GM12865 (cell line): Measurements from ENCODE around the gene CTNNB1.

ENCODE experiments used
- DNase-seq: peaks from one replicate; pipeline ENCODE4 v3.0.0; 2010; ENCODE audit warnings: low read depth
- H3K4me3 ChIP-seq: 2 replicates; pipeline ENCODE4 v1.5.1; 2011; ENCODE audit warnings: mild to moderate bottlenecking, low read depth, low read length, control low read depth
- CTCF ChIP-seq: IDR thresholded peaks from 2 replicates; pipeline ENCODE4 v1.5.1; 2011; ENCODE audit warnings: low read length, control low read depth, low read depth, inconsistent platforms; ENCODE audit not compliant: insufficient read depth; ENCODE audit errors: missing control alignments

The CTNNB1 gene

GRCh38 chr3:41223691-41224090, 24.4 kb downstream of the CTNNB1 start:
- DNase-seq = no peak
- no peak overlapping the region for H3K4me3 ChIP-seq
- TF ChIP-seq CTCF = no peak

- TF ChIP-seq CTCF = no peak
- DNase-seq = no peak
- no peak overlapping the region for H3K4me3 ChIP-seq
These were observed 25.0 kb downstream of the CTNNB1 start for GRCh38 chr3:41224120-41224806.

GRCh38 chr3:41234823-41235721, 35.8 kb downstream of the CTNNB1 start:
- H3K4me3 ChIP-seq = no peak overlapping the region
- DNase-seq = no peak
- no peak for TF ChIP-seq CTCF

GRCh38 chr3:41236228-41236627, 36.9 kb downstream of the CTNNB1 start:
- TF ChIP-seq CTCF = no peak
- no peak for DNase-seq
- no peak overlapping the region for H3K4me3 ChIP-seq

- no peak for TF ChIP-seq CTCF
These were observed 38.6 kb downstream of the CTNNB1 start for GRCh38 chr3:41237907-41238306.

GRCh38 chr3:41239587-41239986, 40.3 kb downstream of the CTNNB1 start:
- TF ChIP-seq CTCF = no peak
- no peak for DNase-seq
- no peak overlapping the region for H3K4me3 ChIP-seq

More at GRCh38 chr3:41237907-41238306, 38.6 kb downstream of the CTNNB1 start:
- no peak for DNase-seq
- no peak overlapping the region for H3K4me3 ChIP-seq
